ENCODE results near the gene BRICD5. TPM values are rescaled to one million over a fixed set of nuclear protein-coding genes. Genes with fewer than 3 reads are reported as not detected.

BRICD5 gene
- total and polyA plus RNA-seq, 3 donors from 2014 or later: 25.1 to 66.5 (median 37.8) TPM

GRCh38 chr16:2177561-2177960 lies 33.1 kb downstream of the BRICD5 start:
- H3K9me3 ChIP-seq: no peaks in the 10 kb centered on the region
- H3K36me3 ChIP-seq (ENCODE audit: low read depth, missing control alignments): no peaks in the 10 kb centered on the region
- no peak overlapping the region for H3K27ac ChIP-seq
- intact Hi-C loops (cut with DNase I; ENCODE audit: low total_unique reads): no loop called here
- TF ChIP-seq, protein P1, sequence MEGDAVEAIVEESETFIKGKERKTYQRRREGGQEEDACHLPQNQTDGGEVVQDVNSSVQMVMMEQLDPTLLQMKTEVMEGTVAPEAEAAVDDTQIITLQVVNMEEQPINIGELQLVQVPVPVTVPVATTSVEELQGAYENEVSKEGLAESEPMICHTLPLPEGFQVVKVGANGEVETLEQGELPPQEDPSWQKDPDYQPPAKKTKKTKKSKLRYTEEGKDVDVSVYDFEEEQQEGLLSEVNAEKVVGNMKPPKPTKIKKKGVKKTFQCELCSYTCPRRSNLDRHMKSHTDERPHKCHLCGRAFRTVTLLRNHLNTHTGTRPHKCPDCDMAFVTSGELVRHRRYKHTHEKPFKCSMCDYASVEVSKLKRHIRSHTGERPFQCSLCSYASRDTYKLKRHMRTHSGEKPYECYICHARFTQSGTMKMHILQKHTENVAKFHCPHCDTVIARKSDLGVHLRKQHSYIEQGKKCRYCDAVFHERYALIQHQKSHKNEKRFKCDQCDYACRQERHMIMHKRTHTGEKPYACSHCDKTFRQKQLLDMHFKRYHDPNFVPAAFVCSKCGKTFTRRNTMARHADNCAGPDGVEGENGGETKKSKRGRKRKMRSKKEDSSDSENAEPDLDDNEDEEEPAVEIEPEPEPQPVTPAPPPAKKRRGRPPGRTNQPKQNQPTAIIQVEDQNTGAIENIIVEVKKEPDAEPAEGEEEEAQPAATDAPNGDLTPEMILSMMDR (IDR thresholded peaks at IDR 0.05): no peak
- TF ChIP-seq POLR2A (IDR thresholded peaks at IDR 0.05): no peak
- WGBS, 2 donors: 80 to 88% methylated on average over 11 to 20 of the region's 20 CpGs
- no peaks in the 10 kb centered on the region for H3K27me3 ChIP-seq
- DNase-seq: no peak
- no peaks in the 10 kb centered on the region for H3K4me1 ChIP-seq
- no peak overlapping the region for H3K4me3 ChIP-seq

- H3K27me3 ChIP-seq: no peaks in the 10 kb centered on the region
- H3K27ac ChIP-seq: no peak overlapping the region
- no peak overlapping the region for H3K4me3 ChIP-seq
- H3K9me3 ChIP-seq: no peaks in the 10 kb centered on the region
- no peaks in the 10 kb centered on the region for H3K4me1 ChIP-seq
- WGBS, 2 donors: 90 to 93% methylated on average over 18 of the region's 18 CpGs
- no peak for TF ChIP-seq POLR2A (IDR thresholded peaks at IDR 0.05)
- TF ChIP-seq, protein P1 (IDR thresholded peaks at IDR 0.05): no peak
- H3K36me3 ChIP-seq (ENCODE audit: low read depth, missing control alignments): no peaks in the 10 kb centered on the region
- DNase-seq: no peak
- intact Hi-C loops (cut with DNase I; ENCODE audit: low total_unique reads): no loop called here
Observed at GRCh38 chr16:2177101-2177500, 33.6 kb downstream of the BRICD5 start.

- H3K27ac ChIP-seq: no peak overlapping the region
- H3K9me3 ChIP-seq: no peaks in the 10 kb centered on the region
- 87 to 92% methylated on average over 6 to 23 of the region's 23 CpGs for WGBS, 2 donors
- H3K27me3 ChIP-seq: no peaks in the 10 kb centered on the region
- DNase-seq: no peak
- intact Hi-C loops (cut with DNase I; ENCODE audit: low total_unique reads): no loop called here
- TF ChIP-seq POLR2A (IDR thresholded peaks at IDR 0.05): no peak
- TF ChIP-seq, protein P1 (IDR thresholded peaks at IDR 0.05): no peak
- no peaks in the 10 kb centered on the region for H3K4me1 ChIP-seq
- H3K4me3 ChIP-seq: no peak overlapping the region
- no peaks in the 10 kb centered on the region for H3K36me3 ChIP-seq (ENCODE audit: low read depth, missing control alignments)
Observed at GRCh38 chr16:2176047-2176446, 34.6 kb downstream of the BRICD5 start.

GRCh38 chr16:2175454-2175853 lies 35.2 kb downstream of the BRICD5 start:
- intact Hi-C loops (cut with DNase I; ENCODE audit: low total_unique reads): no loop called here
- TF ChIP-seq, protein P1 (IDR thresholded peaks at IDR 0.05): no peak
- TF ChIP-seq POLR2A (IDR thresholded peaks at IDR 0.05): no peak
- H3K27ac ChIP-seq: no peak overlapping the region

DNA sequence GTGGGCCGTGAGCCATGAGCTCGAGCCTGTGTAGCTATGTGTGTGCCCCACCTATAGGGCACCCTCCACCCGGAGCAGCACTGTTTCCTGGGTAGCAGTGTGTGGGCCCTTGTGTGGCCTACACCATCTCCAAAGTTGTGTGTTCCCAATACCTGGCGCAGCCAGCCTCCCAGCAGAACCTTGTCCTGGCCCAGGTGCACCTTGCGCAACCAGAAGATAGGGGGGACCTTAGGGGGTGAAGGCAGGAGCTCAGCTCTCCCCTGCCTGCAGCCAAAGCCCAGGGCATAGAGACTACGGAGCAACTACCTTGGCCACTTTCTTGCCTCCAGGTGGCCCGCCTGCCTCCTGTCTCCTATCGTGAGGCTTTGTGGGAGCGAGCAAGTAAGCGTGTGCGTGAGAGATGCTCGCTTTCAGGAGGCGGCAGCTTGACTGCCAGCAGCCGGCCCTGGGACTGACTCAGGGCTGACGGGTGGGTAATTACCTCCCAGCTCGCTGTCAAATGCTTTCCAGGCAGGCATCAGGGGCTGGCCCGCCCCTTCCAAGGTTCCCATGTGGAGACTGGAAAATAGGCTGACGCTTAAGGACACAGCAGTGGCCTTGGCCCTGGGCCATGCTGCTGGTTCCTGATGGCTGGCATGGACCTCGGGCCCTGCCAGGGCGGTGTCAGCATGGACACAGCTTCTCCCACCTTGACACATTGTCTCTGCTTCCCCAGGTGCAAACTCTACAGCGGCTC lies 36.1 kb downstream of the BRICD5 start:
- no peak overlapping the region for H3K27ac ChIP-seq
- no peak for TF ChIP-seq POLR2A (IDR thresholded peaks at IDR 0.05)
- intact Hi-C loops (cut with DNase I; ENCODE audit: low total_unique reads): no loop called here
- no peaks in the 10 kb centered on the region for H3K27me3 ChIP-seq
- H3K9me3 ChIP-seq: no peaks in the 10 kb centered on the region
- DNase-seq: no peak
- H3K4me3 ChIP-seq: no peak overlapping the region
- no peaks in the 10 kb centered on the region for H3K4me1 ChIP-seq
- 93 to 94% methylated on average over 13 to 21 of the region's 21 CpGs for WGBS, 2 donors
- no peaks in the 10 kb centered on the region for H3K36me3 ChIP-seq (ENCODE audit: low read depth, missing control alignments)

More at GRCh38 chr16:2175454-2175853, 35.2 kb downstream of the BRICD5 start:
- no peaks in the 10 kb centered on the region for H3K4me1 ChIP-seq
- no peaks in the 10 kb centered on the region for H3K27me3 ChIP-seq
- H3K4me3 ChIP-seq: no peak overlapping the region
- WGBS, 2 donors: 91% methylated on average over 7 of the region's 10 CpGs; no CpG with 5 or more reads in 1 of the 2 donors
- no peaks in the 10 kb centered on the region for H3K9me3 ChIP-seq
- H3K36me3 ChIP-seq (ENCODE audit: low read depth, missing control alignments): no peaks in the 10 kb centered on the region
- no peak for DNase-seq

Data from testis (tissue), 3 donors.